Natural killer cell treated with Interleukin-12 subunit alpha and Interleukin-12 subunit beta and Interleukin-15 and Interleukin-18, amount 100 ng/mL, for 72 hours (primary cell): ENCODE results near the gene SERINC5. TPM values are rescaled to one million over a fixed set of nuclear protein-coding genes. Genes with fewer than 3 reads are reported as not detected.

Experiments
- ATAC-seq, 2 donors: fragments of 150-1000 bp; cut with Tn5 transposase in 1 of 2; sonication (Bioruptor Pico), chemical (Tn5 transposase) in 1 of 2; 2 replicates each; pipeline ENCODE4 v1.10.0; 2021
- DNase-seq: peaks from one replicate; pipeline ENCODE4 v3.0.0; 2022; ENCODE audit warnings: low spot score
- H3K27ac Mint-ChIP-seq, 2 donors: 1 replicate in 1 of 2; 2 replicates in 1 of 2; pipeline ENCODE4 v1.8.0; 2022; ENCODE audit warnings: mixed read lengths in 2 of 2, mild to moderate bottlenecking in 1 of 2, moderate library complexity in 1 of 2
- H3K27me3 Mint-ChIP-seq, 2 donors: 1 replicate in 1 of 2; 2 replicates in 1 of 2; pipeline ENCODE4 v1.8.0; 2022; ENCODE audit warnings: mixed read lengths in 2 of 2
- H3K36me3 Mint-ChIP-seq: one replicate; pipeline ENCODE4 v1.8.0; 2022; ENCODE audit warnings: mixed read lengths
- H3K4me1 Mint-ChIP-seq, 2 donors: 1 replicate in 1 of 2; 2 replicates in 1 of 2; pipeline ENCODE4 v1.8.0; 2022; ENCODE audit warnings: low read depth in 2 of 2, mixed read lengths in 2 of 2, mild to moderate bottlenecking in 1 of 2
- H3K4me3 Mint-ChIP-seq: one replicate; pipeline ENCODE4 v1.8.0; 2022; ENCODE audit warnings: mixed read lengths
- H3K9me3 Mint-ChIP-seq: 2 replicates; pipeline ENCODE4 v1.8.0; 2022; ENCODE audit warnings: mixed read lengths
- total RNA-seq, 2 donors: library from RNA; stranded (reverse); gene quantifications; one replicate each; pipeline ENCODE4 v1.2.3, GENCODE V29; 2022

The SERINC5 gene
- total RNA-seq, 2 donors from 2014 or later: 6.4 to 7.4 TPM

DNA sequence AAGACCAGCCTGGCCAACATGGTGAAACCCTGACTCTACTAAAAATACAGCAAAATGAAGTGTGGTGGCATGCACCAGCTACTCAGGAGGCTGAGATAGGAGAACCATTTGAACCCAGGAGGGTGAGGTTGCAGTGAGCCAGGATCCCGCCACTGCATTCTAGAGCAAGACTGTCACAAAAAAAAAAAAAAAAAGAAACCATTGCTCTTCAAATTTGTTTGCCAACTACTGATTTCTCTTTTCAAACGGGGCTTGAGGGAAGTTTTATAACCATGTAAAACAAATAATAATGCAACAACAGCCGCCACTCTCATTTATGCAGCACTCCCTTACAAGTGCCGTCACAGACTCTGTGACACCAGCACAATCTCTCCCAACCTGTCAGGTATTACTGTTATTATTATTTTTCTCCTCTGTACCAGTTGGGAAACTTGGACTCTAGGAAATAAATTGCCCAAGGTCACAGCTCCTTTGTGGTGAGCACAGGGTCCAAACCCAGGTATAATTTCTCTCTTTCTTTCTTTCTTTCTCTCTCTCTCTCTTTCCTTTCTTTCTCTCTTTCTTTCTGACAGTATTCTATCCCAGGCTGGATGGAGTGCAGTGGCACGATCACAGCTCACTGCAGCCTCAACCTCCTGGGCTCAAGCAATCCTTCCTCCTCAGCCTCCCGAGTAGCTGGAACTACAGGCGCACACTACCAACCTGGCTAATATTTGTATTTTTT is 25.4 kb downstream of the SERINC5 start:
- ATAC-seq (no peak), DNase-seq (no peak)
- Mint-ChIP-seq H3K36me3 (no peaks in the 10 kb centered on the region), H3K4me1 (peaks cover 11 to 14% of the 10 kb centered on the region in 2 donors), H3K9me3 (no peaks in the 10 kb centered on the region), H3K27me3 (no peaks in the 10 kb centered on the region), H3K27ac (no peak overlapping the region), H3K4me3 (no peak overlapping the region)

DNA sequence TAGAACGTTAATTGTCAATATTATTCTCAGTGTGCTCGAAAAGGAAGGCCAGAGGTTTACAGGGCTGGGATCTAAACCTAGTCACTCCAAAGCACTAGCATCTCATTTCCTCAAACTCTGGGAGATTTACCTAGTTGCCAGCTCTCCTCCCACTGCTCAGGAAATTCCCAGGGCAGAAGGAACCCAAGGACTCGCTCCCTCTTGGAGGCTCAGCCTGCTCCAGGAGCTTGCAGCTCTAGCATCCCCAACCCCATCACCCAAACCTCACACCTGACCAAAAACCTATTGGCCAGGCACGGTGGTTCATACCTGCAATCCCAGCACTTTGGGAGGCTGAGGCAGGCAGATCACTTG is 26.0 kb downstream of the SERINC5 start:
- H3K4me3 Mint-ChIP-seq: no peak overlapping the region
- no peaks in the 10 kb centered on the region for H3K9me3 Mint-ChIP-seq
- H3K36me3 Mint-ChIP-seq: no peaks in the 10 kb centered on the region
- H3K27ac Mint-ChIP-seq: no peak overlapping the region
- peaks cover 9 to 12% of the 10 kb centered on the region in 2 donors for H3K4me1 Mint-ChIP-seq
- ATAC-seq (no peak), DNase-seq (no peak)
- H3K27me3 Mint-ChIP-seq: no peaks in the 10 kb centered on the region

DNA sequence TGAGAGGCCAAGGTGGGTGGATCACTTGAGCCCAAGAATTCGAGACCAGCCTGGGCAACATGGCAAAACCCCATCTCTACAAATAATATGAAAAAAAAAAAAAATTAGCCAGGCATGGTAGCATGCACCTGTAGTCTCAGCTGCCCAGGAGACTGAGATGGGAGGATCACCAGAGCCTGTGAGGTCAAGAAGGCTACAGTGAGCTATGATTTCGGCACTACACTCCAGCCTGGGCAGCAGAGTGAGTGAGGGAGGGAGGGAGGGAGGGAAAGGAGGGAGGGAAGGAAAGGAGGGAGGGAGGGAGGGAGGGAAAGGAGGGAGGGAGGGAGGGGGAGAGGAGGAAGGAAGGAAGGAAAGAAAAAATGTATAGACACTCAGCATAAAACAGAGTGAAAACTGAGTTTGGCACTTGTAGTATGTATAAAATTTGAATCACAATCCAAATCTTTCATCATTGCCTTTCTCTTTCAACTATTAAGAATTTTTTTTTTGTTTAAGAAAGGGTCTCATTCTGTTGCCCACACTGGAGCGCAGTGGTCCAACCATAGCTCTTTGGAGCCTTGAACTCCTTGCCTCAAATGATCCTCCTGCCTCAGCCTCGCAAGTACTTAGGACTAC is 27.8 kb downstream of the SERINC5 start:
- H3K36me3 Mint-ChIP-seq: no peaks in the 10 kb centered on the region
- no peak overlapping the region for H3K4me3 Mint-ChIP-seq
- DNase-seq: no peak
- ATAC-seq: no peak
- H3K4me1 Mint-ChIP-seq: peaks cover 0 to 3% of the 10 kb centered on the region in 2 donors
- H3K27ac Mint-ChIP-seq: no peak overlapping the region
- H3K9me3 Mint-ChIP-seq: no peaks in the 10 kb centered on the region
- no peaks in the 10 kb centered on the region for H3K27me3 Mint-ChIP-seq

DNA sequence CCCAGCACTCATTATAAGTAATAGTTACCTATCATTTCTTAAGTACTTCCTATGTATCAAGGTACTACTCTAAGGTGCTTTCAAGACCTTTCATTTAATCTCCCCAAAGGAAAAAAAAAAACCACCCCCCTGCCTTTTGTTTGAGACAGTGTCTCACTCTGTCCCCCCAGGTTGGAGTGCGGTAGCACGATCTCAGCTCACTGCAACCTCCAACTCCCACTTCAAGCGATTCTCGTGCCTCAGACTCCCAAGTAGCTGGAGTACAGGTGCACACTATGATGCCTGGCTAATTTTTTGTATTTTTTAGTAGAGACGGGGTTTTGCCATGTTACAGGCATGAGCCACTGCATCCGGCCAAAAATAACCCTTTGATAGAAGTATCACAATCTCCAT is 29.9 kb downstream of the SERINC5 start:
- Mint-ChIP-seq H3K36me3 (no peaks in the 10 kb centered on the region), H3K27ac (no peak overlapping the region), H3K4me1 (peaks cover 0 to 6% of the 10 kb centered on the region in 2 donors), H3K27me3 (no peaks in the 10 kb centered on the region), H3K4me3 (no peak overlapping the region), H3K9me3 (no peaks in the 10 kb centered on the region)
- DNase-seq (no peak), ATAC-seq (no peak)

DNA sequence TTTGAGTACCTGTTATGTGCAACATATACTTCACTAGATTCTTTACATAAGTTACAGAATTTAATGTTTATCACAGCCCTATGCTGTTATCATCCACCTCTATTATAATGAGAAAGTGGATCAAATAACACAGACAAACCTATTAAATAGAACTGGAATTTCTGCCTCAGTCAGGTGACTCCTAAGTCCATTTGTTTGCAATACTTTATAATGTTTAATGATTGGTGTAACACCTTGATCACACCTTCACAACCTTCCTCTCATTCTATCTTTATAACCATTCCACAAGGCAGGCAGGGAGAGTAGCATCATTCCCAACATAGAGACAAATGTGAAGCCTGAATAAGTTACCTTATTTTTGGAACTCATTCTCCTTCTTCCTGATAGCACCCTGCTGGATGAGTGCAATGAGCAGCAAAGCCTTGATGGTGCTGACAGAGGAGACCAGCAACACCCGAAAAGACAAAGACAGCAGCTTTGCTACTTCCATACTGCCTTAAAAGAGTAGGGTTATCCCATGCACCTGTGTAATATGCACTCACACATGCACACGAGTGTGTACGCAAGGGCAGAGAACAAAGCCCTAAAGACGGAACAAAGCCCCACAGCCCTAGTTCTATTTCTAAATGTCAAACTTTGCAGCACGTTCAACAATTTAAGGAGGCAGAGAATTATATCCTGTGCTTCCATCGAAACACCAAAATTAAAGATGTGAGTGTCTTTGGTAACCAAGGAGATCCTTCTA is 30.5 kb downstream of the SERINC5 start:
- H3K36me3 Mint-ChIP-seq: no peaks in the 10 kb centered on the region
- H3K27me3 Mint-ChIP-seq: no peaks in the 10 kb centered on the region
- H3K27ac Mint-ChIP-seq: no peak overlapping the region
- no peaks in the 10 kb centered on the region for H3K9me3 Mint-ChIP-seq
- no peak overlapping the region for H3K4me3 Mint-ChIP-seq
- ATAC-seq (no peak), DNase-seq (no peak)
- peaks cover 0 to 3% of the 10 kb centered on the region in 2 donors for H3K4me1 Mint-ChIP-seq

DNA sequence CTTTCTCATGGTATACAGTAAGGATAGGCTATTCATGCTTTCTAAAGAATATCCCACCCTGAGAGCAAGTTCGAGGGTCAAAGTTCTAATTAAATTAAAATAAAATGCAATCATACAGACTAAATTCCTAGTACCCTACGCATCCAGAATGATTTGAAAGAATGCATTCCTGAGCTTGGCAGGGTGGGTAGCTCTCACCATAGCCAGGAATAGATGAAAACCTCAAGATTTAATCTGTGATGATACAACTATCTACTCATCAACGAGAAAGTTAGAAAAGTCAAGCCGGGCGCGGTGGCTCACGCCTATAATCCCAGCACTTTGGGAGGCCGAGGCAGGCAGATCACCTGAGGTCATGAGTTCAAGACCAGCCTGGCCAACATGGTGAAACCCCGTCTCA is 32.3 kb downstream of the SERINC5 start:
- H3K27ac Mint-ChIP-seq: no peak overlapping the region
- peaks cover 7 to 11% of the 10 kb centered on the region in 2 donors for H3K4me1 Mint-ChIP-seq
- H3K27me3 Mint-ChIP-seq: no peaks in the 10 kb centered on the region
- no peaks in the 10 kb centered on the region for H3K9me3 Mint-ChIP-seq
- H3K36me3 Mint-ChIP-seq: no peaks in the 10 kb centered on the region
- no peak overlapping the region for H3K4me3 Mint-ChIP-seq
- DNase-seq (no peak), ATAC-seq (no peak)

DNA sequence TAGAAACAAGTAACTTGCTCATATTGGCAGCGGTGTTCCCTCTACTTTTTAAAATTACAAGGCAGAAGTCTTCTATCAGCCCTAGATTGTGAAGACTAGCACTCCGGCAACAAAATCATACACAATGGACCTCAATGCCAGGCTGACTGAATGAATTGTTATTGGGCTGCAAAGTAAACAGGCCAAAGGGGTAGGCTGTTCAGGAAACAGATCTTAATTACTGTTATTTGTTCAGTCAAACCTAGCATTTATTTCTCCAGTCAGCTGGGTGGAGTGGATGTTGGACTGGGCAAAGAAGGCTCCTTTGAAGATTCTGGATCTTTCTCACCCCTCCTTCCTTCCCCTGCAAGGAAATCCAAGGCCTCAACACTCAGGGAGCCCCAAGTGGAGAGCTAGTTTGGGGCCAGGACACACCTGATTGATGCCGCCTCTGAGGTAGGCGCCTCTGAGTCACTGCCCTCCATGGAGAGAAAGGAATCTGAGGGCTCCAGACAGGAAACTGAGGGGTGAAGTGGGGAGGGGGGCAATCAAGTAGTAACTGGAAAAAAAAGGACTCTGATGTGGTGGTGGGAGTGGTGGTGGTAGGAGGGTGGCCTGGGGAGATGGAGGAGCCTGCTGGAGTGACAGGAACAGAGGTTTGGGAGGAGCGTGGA is 35.5 kb downstream of the SERINC5 start:
- no peak overlapping the region for H3K27ac Mint-ChIP-seq
- H3K27me3 Mint-ChIP-seq: peaks cover 0 to 3% of the 10 kb centered on the region in 2 donors
- H3K4me1 Mint-ChIP-seq: peaks cover 23 to 32% of the 10 kb centered on the region in 2 donors

DNA sequence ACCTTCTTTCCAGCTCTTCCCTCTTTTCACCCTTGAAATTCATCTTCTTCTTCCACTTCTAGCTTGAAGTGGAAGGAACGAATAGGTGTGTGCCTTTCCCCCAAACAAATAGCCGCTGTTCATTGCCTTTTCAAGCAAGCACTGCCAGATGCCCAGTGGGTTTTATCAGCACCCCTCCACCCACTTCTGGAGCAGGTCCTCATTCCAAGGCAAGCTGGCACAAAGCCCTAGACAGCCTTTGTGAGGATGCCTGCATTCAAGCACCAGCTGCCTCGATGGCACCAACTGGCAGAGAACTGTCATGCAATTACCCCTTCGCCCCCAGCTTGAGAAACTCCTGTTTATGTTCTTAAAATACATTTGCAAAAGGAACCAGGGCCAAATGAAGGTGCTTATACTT is 36.5 kb downstream of the SERINC5 start:
- Mint-ChIP-seq H3K4me3 (no peak overlapping the region), H3K27me3 (peaks cover 0 to 3% of the 10 kb centered on the region in 2 donors), H3K9me3 (no peaks in the 10 kb centered on the region), H3K4me1 (peaks cover 27 to 37% of the 10 kb centered on the region in 2 donors), H3K27ac (no peak overlapping the region), H3K36me3 (no peaks in the 10 kb centered on the region)
- ATAC-seq (no peak), DNase-seq (no peak)

More for the DNA sequence above, 35.5 kb downstream of the SERINC5 start:
- no peak for DNase-seq
- no peaks in the 10 kb centered on the region for H3K9me3 Mint-ChIP-seq
- H3K36me3 Mint-ChIP-seq: no peaks in the 10 kb centered on the region
- no peak overlapping the region for H3K4me3 Mint-ChIP-seq
- no peak for ATAC-seq

DNA sequence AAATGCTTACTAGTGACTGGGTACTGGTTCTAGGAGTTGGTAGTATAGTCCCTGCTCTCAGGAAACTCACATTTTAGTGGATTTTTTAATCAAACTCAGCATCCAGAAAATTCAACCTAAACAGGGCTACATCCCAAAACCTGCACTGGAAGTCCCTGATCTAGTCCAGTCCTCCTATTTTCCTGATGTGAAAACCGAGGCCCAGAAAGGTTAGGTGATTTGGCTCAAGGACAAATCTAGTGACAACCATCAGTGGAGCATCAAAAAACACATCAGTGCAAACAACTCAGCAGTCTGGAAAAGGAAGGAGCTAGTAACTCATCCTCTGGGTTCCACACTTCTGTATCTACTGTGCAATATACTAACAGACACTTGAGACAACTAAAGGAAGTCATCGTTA is 38.2 kb downstream of the SERINC5 start:
- DNase-seq: no peak
- Mint-ChIP-seq H3K27me3 (peaks cover 0 to 3% of the 10 kb centered on the region in 2 donors), H3K4me3 (no peak overlapping the region), H3K36me3 (no peaks in the 10 kb centered on the region), H3K27ac (peak overlapping the region in 1 of 2 donors; percentile 29), H3K9me3 (no peaks in the 10 kb centered on the region), H3K4me1 (peaks cover 33 to 40% of the 10 kb centered on the region in 2 donors)
- no peak for ATAC-seq

DNA sequence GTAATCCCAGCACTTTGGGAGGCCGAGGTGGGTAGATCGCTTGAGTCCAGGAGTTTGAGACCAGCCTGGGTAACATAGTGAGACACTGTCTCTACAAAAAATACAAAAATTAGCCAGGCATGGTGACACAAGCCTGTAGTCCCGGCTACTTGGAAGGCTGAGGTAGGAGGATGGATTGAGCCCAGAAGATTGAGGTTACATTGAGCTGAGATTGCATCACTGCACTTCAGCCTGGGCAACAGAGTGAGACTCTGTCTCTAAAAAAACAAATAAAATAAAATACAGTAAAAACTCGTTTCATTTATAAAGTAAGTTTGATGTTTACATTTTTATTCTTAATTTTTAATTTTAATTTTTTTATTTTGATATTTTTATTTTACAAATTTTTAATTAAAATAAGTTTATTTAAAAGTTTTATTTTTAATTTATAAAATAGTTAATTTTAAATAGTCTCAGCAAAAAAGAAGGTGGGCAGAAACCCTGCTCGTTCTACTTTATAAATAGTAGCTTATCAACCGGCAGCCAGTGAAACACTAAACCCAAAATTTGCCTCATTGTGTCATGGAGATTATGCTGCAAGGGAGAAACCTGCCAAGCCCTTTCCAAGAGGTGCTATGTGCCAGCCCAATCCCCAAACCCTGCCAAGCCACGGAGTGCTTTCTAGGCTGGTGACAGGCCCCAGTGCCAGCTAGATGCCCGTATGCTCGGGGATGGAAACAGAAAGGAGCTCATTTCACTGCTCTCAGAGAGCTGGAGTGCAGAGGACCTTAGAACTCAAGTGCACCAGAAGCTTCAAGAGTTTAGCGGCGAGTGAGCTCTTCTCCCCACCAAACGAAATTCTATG is 38.9 kb downstream of the SERINC5 start:
- H3K9me3 Mint-ChIP-seq: no peaks in the 10 kb centered on the region
- ATAC-seq (no peak), DNase-seq (no peak)
- H3K4me3 Mint-ChIP-seq: no peak overlapping the region
- H3K27ac Mint-ChIP-seq: peak overlapping the region in 1 of 2 donors; percentile 78
- H3K4me1 Mint-ChIP-seq: peaks cover 33 to 37% of the 10 kb centered on the region in 2 donors
- peaks cover 0 to 3% of the 10 kb centered on the region in 2 donors for H3K27me3 Mint-ChIP-seq
- H3K36me3 Mint-ChIP-seq: no peaks in the 10 kb centered on the region

DNA sequence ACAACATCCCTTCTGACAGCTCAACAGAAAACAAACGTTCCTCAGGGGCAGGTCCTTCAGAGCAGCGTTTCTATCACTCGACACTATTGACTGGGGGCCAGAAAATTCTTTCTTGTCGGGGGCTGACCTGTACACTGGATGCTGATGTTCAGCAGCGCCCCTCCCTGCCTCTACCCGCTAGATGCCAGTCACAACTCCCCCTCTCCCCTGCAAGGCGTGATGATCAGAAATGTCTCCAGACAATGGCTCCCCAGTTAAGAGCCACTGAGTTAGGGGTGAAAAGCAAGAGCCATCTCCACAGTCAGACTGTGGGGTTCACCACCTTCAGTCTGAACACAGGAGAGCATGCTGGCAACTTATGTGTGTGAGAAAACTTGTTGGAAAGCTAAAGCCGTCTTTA is 39.8 kb downstream of the SERINC5 start:
- Mint-ChIP-seq H3K36me3 (no peaks in the 10 kb centered on the region), H3K4me1 (peaks cover 33 to 37% of the 10 kb centered on the region in 2 donors)

DNA sequence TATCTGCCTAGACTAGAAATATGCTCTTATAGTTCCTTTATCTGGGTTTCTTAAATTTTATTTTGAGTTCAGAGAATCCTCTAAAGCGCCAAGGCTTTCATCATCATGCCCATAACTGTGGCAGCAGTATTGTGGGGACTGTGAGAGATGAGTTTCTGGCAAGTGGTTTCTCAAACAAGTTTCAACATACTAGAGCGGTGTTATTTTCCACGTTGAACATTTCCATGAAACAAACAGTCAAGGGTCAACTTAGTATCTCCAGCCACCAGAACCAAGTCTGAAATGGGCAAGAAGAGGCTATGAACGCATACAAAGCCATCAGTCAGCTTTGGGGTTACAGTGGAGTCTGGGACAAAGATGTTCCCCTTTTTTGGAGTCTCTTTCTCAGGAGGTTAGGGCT is 40.3 kb downstream of the SERINC5 start:
- no peak overlapping the region for H3K4me3 Mint-ChIP-seq
- no peak for DNase-seq
- peaks cover 33 to 37% of the 10 kb centered on the region in 2 donors for H3K4me1 Mint-ChIP-seq
- H3K27me3 Mint-ChIP-seq: peaks cover 0 to 3% of the 10 kb centered on the region in 2 donors
- H3K36me3 Mint-ChIP-seq: no peaks in the 10 kb centered on the region
- no peaks in the 10 kb centered on the region for H3K9me3 Mint-ChIP-seq
- ATAC-seq: peak in 1 of 2 donors; percentile 62
- peak overlapping the region in 1 of 2 donors; percentile 78 for H3K27ac Mint-ChIP-seq

More for the DNA sequence above, 39.8 kb downstream of the SERINC5 start:
- Mint-ChIP-seq H3K9me3 (no peaks in the 10 kb centered on the region), H3K27me3 (peaks cover 0 to 3% of the 10 kb centered on the region in 2 donors), H3K27ac (peak overlapping the region in 1 of 2 donors; percentile 78), H3K4me3 (no peak overlapping the region)
- DNase-seq (no peak), ATAC-seq (no peak)

DNA sequence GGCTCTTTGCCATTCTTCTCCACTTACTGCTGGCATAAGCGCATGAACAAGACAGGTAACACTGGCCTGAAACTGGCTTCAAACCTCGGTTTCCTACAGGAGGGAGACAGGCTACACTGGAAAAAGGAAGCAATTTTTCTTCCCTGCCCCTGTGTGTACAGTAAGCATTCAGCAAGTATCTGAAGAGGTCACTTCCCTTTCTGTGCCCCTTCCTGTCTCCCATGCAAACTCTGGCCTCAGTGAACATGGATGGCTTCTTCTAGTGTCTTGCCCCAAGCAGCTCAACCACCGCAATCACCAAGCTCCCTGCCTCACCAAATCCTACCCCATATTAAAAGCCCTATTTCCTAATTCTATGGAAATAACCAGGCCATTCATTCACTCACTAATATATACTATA is 42.4 kb downstream of the SERINC5 start:
- no peak overlapping the region for H3K4me3 Mint-ChIP-seq
- DNase-seq (no peak), ATAC-seq (no peak)
- no peaks in the 10 kb centered on the region for H3K9me3 Mint-ChIP-seq
- H3K27me3 Mint-ChIP-seq: peaks cover 0 to 3% of the 10 kb centered on the region in 2 donors
- H3K27ac Mint-ChIP-seq: no peak overlapping the region
- H3K4me1 Mint-ChIP-seq: peaks cover 26 to 28% of the 10 kb centered on the region in 2 donors
- H3K36me3 Mint-ChIP-seq: no peaks in the 10 kb centered on the region
